Cortex of kidney (tissue), 1 donor: ENCODE measurements around the gene CLMP.

Source experiments
- DNase-seq: peaks from one replicate; lab custom pipeline; 2025; lab: John Stamatoyannopoulos, UW

CLMP gene

GRCh38 chr11:123188508-123189165 is 6.4 kb downstream of the CLMP start:
- DNase-seq, result no peak

- DNase-seq, result no peak
These were observed 7.2 kb downstream of the CLMP start for GRCh38 chr11:123187665-123188507.

- DNase-seq, result no peak
These were observed 7.8 kb downstream of the CLMP start for GRCh38 chr11:123187248-123187647.

- no peak for DNase-seq
These were observed 8.8 kb downstream of the CLMP start for GRCh38 chr11:123186286-123186685.

GRCh38 chr11:123185326-123185725 is 9.7 kb downstream of the CLMP start:
- no peak for DNase-seq

- no peak for DNase-seq
These were observed 10.5 kb downstream of the CLMP start for GRCh38 chr11:123184531-123184930.

GRCh38 chr11:123183391-123184099 is 11.5 kb downstream of the CLMP start:
- DNase-seq, result no peak

GRCh38 chr11:123181767-123182500 is 13.1 kb downstream of the CLMP start:
- DNase-seq, result no peak

- no peak for DNase-seq
These were observed 14.0 kb downstream of the CLMP start for GRCh38 chr11:123181075-123181474.

- no peak for DNase-seq
These were observed 14.5 kb downstream of the CLMP start for GRCh38 chr11:123180574-123180973.

- no peak for DNase-seq
These were observed 14.9 kb downstream of the CLMP start for GRCh38 chr11:123180166-123180565.

GRCh38 chr11:123179586-123179985 is 15.5 kb downstream of the CLMP start:
- DNase-seq, result no peak

GRCh38 chr11:123178186-123178585 is 16.9 kb downstream of the CLMP start:
- DNase-seq, result no peak

- DNase-seq, result no peak
These were observed 18.3 kb downstream of the CLMP start for GRCh38 chr11:123176785-123177184.

GRCh38 chr11:123174196-123175183 is 20.6 kb downstream of the CLMP start:
- DNase-seq, result no peak

- no peak for DNase-seq
These were observed 21.2 kb downstream of the CLMP start for GRCh38 chr11:123173856-123174186.

- DNase-seq, result no peak
These were observed 21.8 kb downstream of the CLMP start for GRCh38 chr11:123173040-123173855.

GRCh38 chr11:123170929-123171328 is 24.1 kb downstream of the CLMP start:
- DNase-seq, result no peak

- no peak for DNase-seq
These were observed 25.2 kb downstream of the CLMP start for GRCh38 chr11:123169821-123170220.

GRCh38 chr11:123168955-123169484 is 26.0 kb downstream of the CLMP start:
- DNase-seq, result no peak
